HL-60 (cell line): ENCODE data around the gene ANO6.

Source experiments
- DNase-seq, 2 experiments: peaks; one replicate each; pipeline ENCODE4 v3.0.0-alpha.2; 2010 to 2020; ENCODE audit warnings: low read depth in 1 of 2, low spot score in 1 of 2
- H3K27ac ChIP-seq: fragments of 250-450 bp; sonication (Bioruptor Pico); replicated peaks from 2 replicates; pipeline ENCODE4 v1.5.1; 2020; ENCODE audit warnings: mild to moderate bottlenecking, moderate library complexity
- H3K27me3 ChIP-seq: fragments of 250-450 bp; sonication (Bioruptor Pico); 2 replicates; pipeline ENCODE4 v1.5.1; 2021; ENCODE audit warnings: mild to moderate bottlenecking, moderate library complexity; ENCODE audit not compliant: insufficient read depth, poor library complexity, severe bottlenecking
- H3K4me3 ChIP-seq: replicated peaks from 2 replicates; pipeline ENCODE4 v1.5.1; 2011; ENCODE audit warnings: mild to moderate bottlenecking, control low read depth, low read length; ENCODE audit not compliant: insufficient read depth
- CTCF ChIP-seq: IDR thresholded peaks from one replicate; pipeline ENCODE4 v1.5.1; 2011; ENCODE audit warnings: low read length, control low read depth, inconsistent platforms; ENCODE audit not compliant: insufficient read depth
- GABPA ChIP-seq: IDR thresholded peaks from 2 replicates; pipeline ENCODE4 v1.6.1; 2012; ENCODE audit warnings: low read depth
- POLR2AphosphoS5 ChIP-seq: IDR thresholded peaks from 2 replicates; pipeline ENCODE4 v1.6.1; 2012; ENCODE audit warnings: low read depth
- SPI1 ChIP-seq: IDR thresholded peaks from 2 replicates; pipeline ENCODE4 v1.6.1; 2012; ENCODE audit warnings: low read depth, mild to moderate bottlenecking, borderline replicate concordance
- TF ChIP-seq, protein P1 (sequence below): IDR thresholded peaks from 2 replicates; pipeline ENCODE4 v1.6.1; 2012; ENCODE audit warnings: low read depth; ENCODE audit not compliant: insufficient replicate concordance

The ANO6 gene

DNA sequence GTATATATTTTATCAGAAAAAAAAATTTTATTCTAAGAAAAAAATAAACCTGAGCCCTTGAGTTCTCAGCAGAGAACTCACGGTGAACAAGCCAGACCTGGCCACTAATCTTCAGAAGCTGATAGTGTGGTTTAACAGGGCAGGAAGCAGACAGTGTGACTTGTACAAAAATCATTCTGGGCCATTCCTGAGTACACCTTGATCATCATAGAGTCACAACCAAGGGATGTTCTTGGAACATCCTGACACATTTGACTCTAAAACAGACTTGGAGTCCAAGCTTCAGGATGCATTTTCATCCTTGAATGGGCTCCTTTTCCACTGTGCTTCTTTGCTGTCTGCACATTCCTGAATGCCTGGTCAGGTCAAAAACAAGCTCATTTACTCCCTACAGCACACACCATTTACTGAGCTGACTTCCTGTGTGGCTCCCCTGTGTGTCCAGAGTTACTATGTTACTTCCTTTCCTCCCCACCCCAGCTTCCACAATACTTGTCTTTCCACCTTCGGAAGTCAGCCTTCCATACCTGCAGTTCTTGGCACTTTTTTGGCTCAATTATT is 112.0 kb downstream of the ANO6 start:
- no peak for TF ChIP-seq CTCF
- no peak for DNase-seq

DNA sequence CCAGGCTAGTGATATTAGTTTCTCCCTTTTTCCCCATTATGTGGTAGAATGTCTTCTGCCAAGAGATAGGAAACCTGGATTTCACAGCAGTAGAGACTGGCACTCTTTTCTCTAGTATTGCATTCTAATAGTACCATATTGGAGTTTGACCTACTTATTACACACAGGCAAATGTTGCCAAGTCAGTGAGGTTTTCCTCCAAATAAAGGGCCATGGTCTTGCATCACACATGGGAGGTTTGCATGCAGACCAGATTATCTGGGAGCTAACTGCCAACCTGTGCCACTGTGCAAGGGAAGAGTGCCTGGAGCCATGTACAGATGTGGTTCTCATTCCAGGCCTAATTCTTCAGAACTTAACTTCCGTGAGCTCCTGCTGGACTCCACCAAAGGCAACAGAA is 113.3 kb downstream of the ANO6 start:
- Histone ChIP-seq H3K4me3 (no peak overlapping the region), H3K27ac (no peak overlapping the region), H3K27me3 (no peaks in the 10 kb centered on the region)
- no peak for DNase-seq
- TF ChIP-seq POLR2AphosphoS5 (no peak), SPI1 (no peak), GABPA (no peak), CTCF (no peak)
- TF ChIP-seq, protein P1, sequence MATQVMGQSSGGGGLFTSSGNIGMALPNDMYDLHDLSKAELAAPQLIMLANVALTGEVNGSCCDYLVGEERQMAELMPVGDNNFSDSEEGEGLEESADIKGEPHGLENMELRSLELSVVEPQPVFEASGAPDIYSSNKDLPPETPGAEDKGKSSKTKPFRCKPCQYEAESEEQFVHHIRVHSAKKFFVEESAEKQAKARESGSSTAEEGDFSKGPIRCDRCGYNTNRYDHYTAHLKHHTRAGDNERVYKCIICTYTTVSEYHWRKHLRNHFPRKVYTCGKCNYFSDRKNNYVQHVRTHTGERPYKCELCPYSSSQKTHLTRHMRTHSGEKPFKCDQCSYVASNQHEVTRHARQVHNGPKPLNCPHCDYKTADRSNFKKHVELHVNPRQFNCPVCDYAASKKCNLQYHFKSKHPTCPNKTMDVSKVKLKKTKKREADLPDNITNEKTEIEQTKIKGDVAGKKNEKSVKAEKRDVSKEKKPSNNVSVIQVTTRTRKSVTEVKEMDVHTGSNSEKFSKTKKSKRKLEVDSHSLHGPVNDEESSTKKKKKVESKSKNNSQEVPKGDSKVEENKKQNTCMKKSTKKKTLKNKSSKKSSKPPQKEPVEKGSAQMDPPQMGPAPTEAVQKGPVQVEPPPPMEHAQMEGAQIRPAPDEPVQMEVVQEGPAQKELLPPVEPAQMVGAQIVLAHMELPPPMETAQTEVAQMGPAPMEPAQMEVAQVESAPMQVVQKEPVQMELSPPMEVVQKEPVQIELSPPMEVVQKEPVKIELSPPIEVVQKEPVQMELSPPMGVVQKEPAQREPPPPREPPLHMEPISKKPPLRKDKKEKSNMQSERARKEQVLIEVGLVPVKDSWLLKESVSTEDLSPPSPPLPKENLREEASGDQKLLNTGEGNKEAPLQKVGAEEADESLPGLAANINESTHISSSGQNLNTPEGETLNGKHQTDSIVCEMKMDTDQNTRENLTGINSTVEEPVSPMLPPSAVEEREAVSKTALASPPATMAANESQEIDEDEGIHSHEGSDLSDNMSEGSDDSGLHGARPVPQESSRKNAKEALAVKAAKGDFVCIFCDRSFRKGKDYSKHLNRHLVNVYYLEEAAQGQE: no peak

More for the DNA sequence above, 112.0 kb downstream of the ANO6 start:
- Histone ChIP-seq H3K4me3 (no peak overlapping the region), H3K27me3 (no peaks in the 10 kb centered on the region), H3K27ac (no peak overlapping the region)

DNA sequence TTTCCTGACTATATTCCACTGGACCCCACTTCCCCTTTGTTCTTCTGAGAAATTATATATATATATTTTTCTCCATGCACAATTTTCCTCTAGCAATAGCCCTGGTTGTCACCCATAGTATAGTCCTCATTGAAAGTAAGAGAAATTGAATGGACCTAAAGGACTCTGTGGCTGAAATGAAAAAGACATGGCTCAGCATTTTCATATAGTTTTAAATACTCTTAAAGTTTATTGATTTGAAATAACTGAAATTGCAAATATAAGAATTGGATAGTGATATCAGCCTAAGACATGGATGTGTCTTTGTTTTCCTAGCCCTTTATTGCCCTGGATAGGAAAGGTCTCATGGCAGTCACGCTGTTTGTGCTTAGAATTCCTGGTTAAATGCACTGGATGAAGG is 113.8 kb downstream of the ANO6 start:
- H3K27me3 ChIP-seq: no peaks in the 10 kb centered on the region
- no peak for DNase-seq
- no peak overlapping the region for H3K27ac ChIP-seq
- H3K4me3 ChIP-seq: no peak overlapping the region
- TF ChIP-seq CTCF: no peak
- no peak for TF ChIP-seq GABPA
- TF ChIP-seq, protein P1: no peak
- no peak for TF ChIP-seq SPI1
- TF ChIP-seq POLR2AphosphoS5: no peak

DNA sequence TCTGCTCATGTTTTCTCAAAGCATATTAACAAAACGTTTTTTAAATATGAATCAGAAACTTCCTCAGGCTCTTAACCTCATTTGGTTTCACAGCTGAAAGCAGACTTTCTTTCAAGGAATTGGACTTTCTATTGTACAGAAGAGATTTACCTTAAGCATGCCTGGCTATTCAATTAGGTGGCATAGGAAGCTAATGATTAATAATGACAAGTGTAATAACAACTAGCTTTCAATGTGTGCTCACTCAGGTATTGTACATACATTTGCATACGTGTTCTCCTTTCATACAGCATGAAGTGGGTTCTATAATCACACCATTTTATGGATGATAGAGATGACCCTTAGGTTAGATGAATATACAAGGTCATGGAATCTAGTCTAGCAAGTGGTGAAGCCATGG is 115.7 kb downstream of the ANO6 start:
- no peaks in the 10 kb centered on the region for H3K27me3 ChIP-seq
- TF ChIP-seq GABPA (no peak), CTCF (no peak), SPI1 (no peak), POLR2AphosphoS5 (no peak)
- TF ChIP-seq, protein P1: no peak
- no peak for DNase-seq
- no peak overlapping the region for H3K27ac ChIP-seq
- H3K4me3 ChIP-seq: no peak overlapping the region
